KMS-11 (cell line): ENCODE data around the gene PDHX.

Experiments
- H2AFZ ChIP-seq: fragments of 200-600 bp; sonication (generic); 2 replicates; pipeline ENCODE4 v1.6.1; 2016; ENCODE audit warnings: antibody characterized with exemption, mixed run types, low read depth
- H3K27ac ChIP-seq: fragments of 200-600 bp; sonication (generic); 2 replicates; pipeline ENCODE4 v1.6.1; 2016; ENCODE audit warnings: mild to moderate bottlenecking, mixed run types
- H3K27me3 ChIP-seq: fragments of 200-600 bp; sonication (generic); 2 replicates; pipeline ENCODE4 v1.6.1; 2017; ENCODE audit warnings: mild to moderate bottlenecking, low read depth, mixed run types, moderate library complexity; ENCODE audit not compliant: insufficient read depth
- H3K36me3 ChIP-seq: fragments of 200-600 bp; sonication (generic); 2 replicates; pipeline ENCODE4 v1.6.1; 2017; ENCODE audit warnings: mild to moderate bottlenecking, mixed run types; ENCODE audit not compliant: insufficient read depth
- H3K4me1 ChIP-seq: fragments of 200-600 bp; sonication (generic); 2 replicates; pipeline ENCODE4 v1.6.1; 2016; ENCODE audit warnings: mild to moderate bottlenecking, low read depth, mixed run types; ENCODE audit not compliant: poor library complexity, severe bottlenecking
- H3K4me2 ChIP-seq: fragments of 200-600 bp; sonication (generic); 2 replicates; pipeline ENCODE4 v1.7.0; 2016; ENCODE audit warnings: mild to moderate bottlenecking, mixed run types
- H3K4me3 ChIP-seq: fragments of 200-600 bp; sonication (generic); IDR thresholded peaks from 2 replicates; pipeline ENCODE4 v1.6.1; 2017; ENCODE audit warnings: low read depth, low read length, mixed read lengths; ENCODE audit not compliant: insufficient read depth
- H3K79me2 ChIP-seq: fragments of 200-600 bp; sonication (generic); 2 replicates; pipeline ENCODE4 v1.6.1; 2016; ENCODE audit warnings: low read depth, mixed run types; ENCODE audit not compliant: insufficient read depth
- H3K9ac ChIP-seq: fragments of 200-600 bp; sonication (generic); 2 replicates; pipeline ENCODE4 v1.6.1; 2016; ENCODE audit warnings: mild to moderate bottlenecking, mixed run types
- H4K20me1 ChIP-seq: fragments of 200-600 bp; sonication (generic); 2 replicates; pipeline ENCODE4 v1.6.1; 2016; ENCODE audit warnings: mild to moderate bottlenecking, mixed run types; ENCODE audit not compliant: insufficient read depth
- CTCF ChIP-seq: fragments of 200-600 bp; sonication (generic); conservative IDR thresholded peaks from 2 replicates; pipeline ENCODE4 v1.6.1; 2017; ENCODE audit warnings: low read depth, mild to moderate bottlenecking, antibody characterized with exemption, low read length, moderate library complexity, mixed read lengths

Gene PDHX

GRCh38 chr11:34959770-34960169, 43.4 kb downstream of the PDHX start:
- Histone ChIP-seq H3K27me3 (no peaks in the 10 kb centered on the region), H3K4me2 (no peak overlapping the region), H3K27ac (no peak overlapping the region), H2AFZ (no peak overlapping the region), H3K36me3 (no peaks in the 10 kb centered on the region), H3K4me3 (no peak overlapping the region), H4K20me1 (no peaks in the 10 kb centered on the region), H3K79me2 (no peaks in the 10 kb centered on the region), H3K4me1 (no peaks in the 10 kb centered on the region), H3K9ac (no peak overlapping the region)
- no peak for TF ChIP-seq CTCF

- Histone ChIP-seq H3K36me3 (no peaks in the 10 kb centered on the region), H3K27ac (no peak overlapping the region), H3K27me3 (no peaks in the 10 kb centered on the region), H2AFZ (no peak overlapping the region), H3K4me3 (no peak overlapping the region), H3K4me2 (no peak overlapping the region), H4K20me1 (no peaks in the 10 kb centered on the region), H3K79me2 (no peaks in the 10 kb centered on the region), H3K9ac (no peak overlapping the region), H3K4me1 (no peaks in the 10 kb centered on the region)
- no peak for TF ChIP-seq CTCF
Measured at GRCh38 chr11:34960277-34960676, 43.9 kb downstream of the PDHX start.

GRCh38 chr11:34962034-34962433, 45.6 kb downstream of the PDHX start:
- no peaks in the 10 kb centered on the region for H3K27me3 ChIP-seq
- H4K20me1 ChIP-seq = no peaks in the 10 kb centered on the region
- no peak overlapping the region for H3K4me3 ChIP-seq
- no peaks in the 10 kb centered on the region for H3K79me2 ChIP-seq
- no peak for TF ChIP-seq CTCF
- no peak overlapping the region for H3K4me2 ChIP-seq
- no peaks in the 10 kb centered on the region for H3K4me1 ChIP-seq
- H3K9ac ChIP-seq = no peak overlapping the region
- H3K27ac ChIP-seq = no peak overlapping the region
- no peak overlapping the region for H2AFZ ChIP-seq
- H3K36me3 ChIP-seq = no peaks in the 10 kb centered on the region

- Histone ChIP-seq H3K27ac (no peak overlapping the region), H3K4me1 (no peaks in the 10 kb centered on the region), H3K4me3 (no peak overlapping the region), H2AFZ (no peak overlapping the region), H3K79me2 (no peaks in the 10 kb centered on the region), H3K27me3 (no peaks in the 10 kb centered on the region), H3K36me3 (no peaks in the 10 kb centered on the region), H4K20me1 (no peaks in the 10 kb centered on the region), H3K4me2 (no peak overlapping the region), H3K9ac (no peak overlapping the region)
- TF ChIP-seq CTCF = no peak
Measured at GRCh38 chr11:34963351-34963750, 46.9 kb downstream of the PDHX start.
